H1 (cell line): ENCODE results near the gene LCA5L. TPM values are rescaled to one million over a fixed set of nuclear protein-coding genes. Genes with fewer than 3 reads are reported as not detected.
A peak's percentile ranks its signal among the peaks of the same experiment; 100 is the strongest.

Experiments
- CTCF ChIA-PET: fragments of 300-600 bp; sonication (Branson Sonifier 250); formaldehyde crosslinking; loops from one replicate; lab custom pipeline; 2021; ENCODE audit not compliant: partially characterized antibody; lab: Charles Lee
- POLR2A ChIA-PET: fragments of 300-600 bp; sonication (Branson Sonifier 250); formaldehyde crosslinking; loops from one replicate; lab custom pipeline; 2021; ENCODE audit warnings: inconsistent platforms; ENCODE audit not compliant: partially characterized antibody; lab: Charles Lee
- DNase-seq, 2 experiments: peaks; one replicate each; pipeline versions ENCODE4 v3.0.0 to v3.0.0-alpha.2; 2010 to 2022; ENCODE audit warnings: low spot score in 2 of 2, low read depth in 1 of 2, mixed read lengths in 1 of 2
- FAIRE-seq: peaks from 2 replicates; lab custom pipeline; 2011; peaks lifted over from hg19 to GRCh38; lab: Jason Lieb, UNC
- H2AFZ ChIP-seq: 2 replicates; pipeline ENCODE4 v1.8.1; 2012; ENCODE audit warnings: low read length, inconsistent platforms
- H2AK5ac ChIP-seq: 2 replicates; pipeline ENCODE4 v1.6.1; 2013; ENCODE audit warnings: low read depth, low read length
- H2BK120ac ChIP-seq: replicated peaks from 2 replicates; pipeline ENCODE3; 2013; ENCODE audit warnings: low read depth, low read length, inconsistent platforms
- H2BK12ac ChIP-seq: 2 replicates; pipeline ENCODE4 v1.6.1; 2013; ENCODE audit warnings: low read depth, low read length
- H2BK15ac ChIP-seq: 2 replicates; pipeline ENCODE4 v1.6.1; 2013; ENCODE audit warnings: low read length
- H2BK20ac ChIP-seq: 2 replicates; pipeline ENCODE4 v1.6.1; 2013; ENCODE audit warnings: low read length
- H2BK5ac ChIP-seq: 2 replicates; pipeline ENCODE4 v1.6.1; 2013; ENCODE audit warnings: low read depth, low read length
- H3K14ac ChIP-seq: 2 replicates; pipeline ENCODE4 v1.6.1; 2013; ENCODE audit warnings: inconsistent platforms; ENCODE audit not compliant: insufficient read length
- H3K18ac ChIP-seq: 2 replicates; pipeline ENCODE4 v1.6.1; 2013; ENCODE audit warnings: low read length; ENCODE audit errors: extremely low read depth
- H3K23ac ChIP-seq: 2 replicates; pipeline ENCODE4 v1.6.1; 2013; ENCODE audit warnings: inconsistent platforms; ENCODE audit not compliant: insufficient read length
- H3K23me2 ChIP-seq: 2 replicates; pipeline ENCODE4 v1.6.1; 2013; ENCODE audit warnings: low read depth, low read length
- H3K27ac ChIP-seq: 2 replicates; pipeline ENCODE4 v1.6.1; 2011; ENCODE audit warnings: low read depth, low read length, inconsistent platforms
- H3K27me3 ChIP-seq, 4 experiments: replicated peaks in 1 of 4; 1 replicate in 1 of 4; 2 replicates in 3 of 4; pipeline versions ENCODE4 v1.6.1 to v1.8.1; 2011 to 2013; ENCODE audit warnings: low read length in 3 of 4, mild to moderate bottlenecking in 3 of 4, inconsistent platforms in 2 of 4, mixed read lengths in 2 of 4, moderate library complexity in 1 of 4; ENCODE audit not compliant: control insufficient read depth in 3 of 4, insufficient read depth in 3 of 4; ENCODE audit errors: extremely low read depth in 1 of 4
- H3K36me3 ChIP-seq, 4 experiments: 2 replicates each; pipeline versions ENCODE4 v1.6.1 to v1.8.1; 2011 to 2013; ENCODE audit warnings: mild to moderate bottlenecking in 4 of 4, low read length in 3 of 4, moderate library complexity in 2 of 4, control low read depth in 1 of 4, inconsistent platforms in 1 of 4; ENCODE audit not compliant: insufficient read depth in 4 of 4, control insufficient read depth in 2 of 4
- H3K4ac ChIP-seq: replicated peaks from 2 replicates; pipeline ENCODE3; 2013; ENCODE audit warnings: low read length, low read depth, mixed read lengths, inconsistent platforms; ENCODE audit not compliant: insufficient read length
- H3K4me1 ChIP-seq, 4 experiments: replicated peaks in 1 of 4; 1 replicate in 1 of 4; 2 replicates in 3 of 4; pipeline versions ENCODE4 v1.6.1 to v1.8.1; 2011 to 2013; ENCODE audit warnings: low read length in 3 of 4, inconsistent platforms in 2 of 4, mixed read lengths in 1 of 4; ENCODE audit not compliant: insufficient read depth in 4 of 4, control insufficient read depth in 3 of 4
- H3K4me2 ChIP-seq, 2 experiments: 2 replicates each; pipeline versions ENCODE4 v1.6.1 to v1.8.1; 2011 to 2013; ENCODE audit warnings: low read depth in 2 of 2, low read length in 2 of 2, control low read depth in 1 of 2, inconsistent platforms in 1 of 2, mild to moderate bottlenecking in 1 of 2; ENCODE audit not compliant: insufficient read depth in 1 of 2
- H3K4me3 ChIP-seq, 4 experiments: fragments of 200-600, 300-600 bp in 1 of 4; sonication (generic), shearing (Covaris generic), sonication (Bioruptor Twin) in 1 of 4; 2 replicates each; pipeline versions ENCODE4 v1.5.1 to v1.8.1; 2011 to 2016; ENCODE audit warnings: low read length in 4 of 4, low read depth in 3 of 4, control low read depth in 2 of 4, inconsistent platforms in 2 of 4, mild to moderate bottlenecking in 2 of 4, mixed read lengths in 1 of 4, moderate library complexity in 1 of 4; ENCODE audit not compliant: insufficient read depth in 2 of 4; ENCODE audit errors: extremely low read depth in 1 of 4
- H3K56ac ChIP-seq: replicated peaks from 2 replicates; pipeline ENCODE3; 2013; ENCODE audit warnings: low read depth, mild to moderate bottlenecking, mixed read lengths, low read length, inconsistent platforms; ENCODE audit not compliant: insufficient read length
- H3K79me1 ChIP-seq: 2 replicates; pipeline ENCODE4 v1.6.1; 2013; ENCODE audit warnings: low read depth, low read length, control low read depth
- H3K79me2 ChIP-seq, 2 experiments: 2 replicates each; pipeline versions ENCODE4 v1.6.1 to v1.8.1; 2012 to 2013; ENCODE audit warnings: low read length in 2 of 2, mild to moderate bottlenecking in 2 of 2, inconsistent platforms in 1 of 2; ENCODE audit not compliant: insufficient read depth in 2 of 2, control insufficient read depth in 1 of 2
- H3K9ac ChIP-seq, 4 experiments: replicated peaks in 1 of 4; 1 replicate in 1 of 4; 2 replicates in 3 of 4; pipeline versions ENCODE4 v1.6.1 to v1.8.1; 2011 to 2013; ENCODE audit warnings: low read depth in 3 of 4, low read length in 3 of 4, control low read depth in 2 of 4, mild to moderate bottlenecking in 2 of 4, moderate library complexity in 2 of 4, inconsistent platforms in 1 of 4; ENCODE audit errors: extremely low read depth in 1 of 4
- H3K9me3 ChIP-seq, 2 experiments: 2 replicates each; pipeline versions ENCODE4 v1.6.1 to v1.8.1; 2012 to 2013; ENCODE audit warnings: mild to moderate bottlenecking in 2 of 2, moderate library complexity in 2 of 2, control low read depth in 1 of 2, inconsistent platforms in 1 of 2, low read depth in 1 of 2, low read length in 1 of 2, mixed read lengths in 1 of 2; ENCODE audit not compliant: insufficient read depth in 2 of 2
- H4K20me1 ChIP-seq, 2 experiments: replicated peaks in 1 of 2; 2 replicates each; pipeline versions ENCODE3 to v1.8.1; 2011 to 2013; ENCODE audit warnings: inconsistent platforms in 2 of 2, low read length in 2 of 2, mild to moderate bottlenecking in 1 of 2; ENCODE audit not compliant: insufficient read depth in 2 of 2, control insufficient read depth in 1 of 2
- H4K5ac ChIP-seq: 2 replicates; pipeline ENCODE4 v1.6.1; 2013; ENCODE audit warnings: low read length, low read depth, mixed read lengths, inconsistent platforms; ENCODE audit not compliant: insufficient read length
- H4K8ac ChIP-seq: 2 replicates; pipeline ENCODE4 v1.8.0; 2013; ENCODE audit warnings: mild to moderate bottlenecking, moderate library complexity, low read length, inconsistent platforms; ENCODE audit not compliant: insufficient read depth; ENCODE audit errors: extremely low read depth
- H4K91ac ChIP-seq: replicated peaks from 2 replicates; pipeline ENCODE3; 2013; ENCODE audit warnings: low read length, mixed read lengths, inconsistent platforms; ENCODE audit not compliant: insufficient read length
- HDAC2 ChIP-seq, 2 experiments: fragments of 300-600 bp in 1 of 2; sonication (generic) in 1 of 2; IDR thresholded peaks; 2 replicates each; pipeline ENCODE4 v1.6.1; 2011 to 2012; ENCODE audit warnings: low read depth in 2 of 2, low read length in 2 of 2, mild to moderate bottlenecking in 2 of 2, moderate library complexity in 2 of 2, borderline replicate concordance in 1 of 2, inconsistent platforms in 1 of 2
- HDAC6 ChIP-seq: IDR thresholded peaks from one replicate; pipeline ENCODE4 v1.7.1; 2012; ENCODE audit warnings: low read depth, mild to moderate bottlenecking, inconsistent platforms, low read length, moderate library complexity
- KDM1A ChIP-seq: fragments of 200-600, 300-600 bp; sonication (generic); IDR thresholded peaks from 2 replicates; pipeline ENCODE4 v1.7.1; 2016; ENCODE audit warnings: mild to moderate bottlenecking, low read length, borderline replicate concordance
- WGBS, 2 experiments: shearing (Covaris generic) in 1 of 2; methylation state at CpG; one replicate each; pipeline versions ENCODE4 v1.1.6 to v1.1.7; 2013 to 2015; ENCODE audit warnings: low lambda C conversion rate in 2 of 2, mixed read lengths in 2 of 2, inconsistent platforms in 1 of 2, low coverage in 1 of 2, missing lambda C conversion rate in 1 of 2; ENCODE audit not compliant: insufficient replicate concordance in 2 of 2, insufficient coverage in 1 of 2, insufficient read length in 1 of 2; ENCODE audit errors: extremely low coverage in 1 of 2, missing lambda C conversion rate in 1 of 2; 5-methylcytosine and 5-hydroxymethylcytosine counted together
- polyA plus RNA-seq, 7 experiments: library from polyadenylated mRNA; depleted of rRNA in 3 of 7; stranded (reverse) in 5 of 7; unstranded in 2 of 7; fragments of >200 nt in 5 of 7; fragments of 200-250 nt in 2 of 7; gene quantifications; 1 replicate in 5 of 7; 2 replicates in 1 of 7; 4 replicates in 1 of 7; pipeline versions ENCODE4 v1.2.1 to v1.2.3, GENCODE V29; 2011 to 2013; ENCODE audit warnings: missing spikeins in 2 of 7, mixed read lengths in 2 of 7
- total RNA-seq: library from RNA; stranded (reverse); fragmentation: NEBNext Ultra II Directional; extraction: Animal tissue kit (Norgen Biotek cat#: 25700); gene quantifications from 2 replicates; pipeline ENCODE4 v1.2.1, GENCODE V29; 2021

LCA5L gene
- total and polyA plus RNA-seq, 2 of the 8 experiments (the other 6 are each of a cell fraction or from before 2014, with no cell fraction given), result 0.11 to 0.84 TPM

DNA sequence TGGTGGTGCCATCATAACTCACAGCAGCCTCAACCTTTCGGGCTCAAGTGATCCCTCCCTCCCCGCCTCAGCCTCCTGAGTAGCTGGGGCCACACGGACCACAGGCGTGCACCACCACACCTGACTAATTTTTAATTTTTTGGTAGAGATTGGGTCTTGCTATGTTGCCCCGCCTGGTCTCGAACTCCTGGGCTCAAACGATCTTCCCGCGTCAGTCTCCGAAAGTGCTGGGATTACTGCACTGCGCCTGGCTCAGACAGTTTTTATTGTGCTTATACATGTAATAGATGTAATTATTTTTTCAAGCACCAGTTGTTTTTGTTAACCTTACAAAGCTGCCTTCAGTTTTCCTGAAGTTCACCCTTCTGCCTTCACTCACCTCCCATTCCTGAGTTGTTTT is 58.7 kb downstream of the LCA5L start:
- FAIRE-seq (no peak), DNase-seq (no peak)
- H2BK12ac ChIP-seq, result no peak overlapping the region
- WGBS, 2 experiments, result 94% methylated on average over 11 of the region's 11 CpGs; no CpG with 5 or more reads in 1 of the 2 experiments
- H2BK20ac ChIP-seq, result no peak overlapping the region
- H3K27me3 ChIP-seq, result no peaks in the 10 kb centered on the region
- no peak overlapping the region for H4K91ac ChIP-seq
- H2AFZ ChIP-seq, result no peak overlapping the region
- peaks cover 0 to 4% (median under 1%) of the 10 kb centered on the region in 4 experiments; a peak in 1 of 8 replicates for H3K36me3 ChIP-seq
- no peaks in the 10 kb centered on the region; the same call in 1 of the 2 replicates for H3K23me2 ChIP-seq
- ChIA-PET CTCF (interaction anchor here (1.0 to 1.9 kb wide), 5 partner anchors 9 to 55 kb away, joined by 4 to 12 read pairs (median 6); no protein-coding TSS in a partner anchor), POLR2A (interaction anchor here (1.0 to 3.7 kb wide), 4 partner anchors 13 to 72 kb away, joined by 3 to 40 read pairs (median 8); partner anchors contain the start of gene HMGN1)
- H3K4me1 ChIP-seq, result peaks cover 0 to 2% (median 0%) of the 10 kb centered on the region in 4 experiments; a peak in 1 of 7 replicates
- no peak overlapping the region for H2AK5ac ChIP-seq
- peaks cover 0 to 3% of the 10 kb centered on the region in 2 experiments; a peak in 1 of 4 replicates for H3K79me2 ChIP-seq
- no peaks in the 10 kb centered on the region for H3K9me3 ChIP-seq
- H4K8ac ChIP-seq, result peak overlapping the region; percentile 57; the same call in 1 of the 2 replicates
- peak overlapping the region in 1 of 2 experiments; percentile 64; a peak in 1 of 4 replicates for H3K4me2 ChIP-seq
- no peak overlapping the region for H2BK120ac ChIP-seq
- no peak overlapping the region for H3K4ac ChIP-seq
- H3K18ac ChIP-seq, result no peak overlapping the region
- no peak overlapping the region for H3K23ac ChIP-seq
- no peaks in the 10 kb centered on the region; the same call in 1 of the 2 replicates for H3K79me1 ChIP-seq
- H3K14ac ChIP-seq, result no peak overlapping the region
- TF ChIP-seq HDAC2 (IDR thresholded peaks at IDR 0.05; ENCODE audit: borderline replicate concordance in 1 of 2, low read depth in 2 of 2, low read length in 2 of 2) (0 out of 4 replicates have a peak, but pooled peaks of 1 of the 2 experiments have one; percentile 22), KDM1A (peak; percentile 85), HDAC6 (no peak)
- H2BK5ac ChIP-seq, result no peak overlapping the region
- H4K5ac ChIP-seq, result no peak overlapping the region
- no peak overlapping the region for H3K27ac ChIP-seq
- H3K56ac ChIP-seq, result no peak overlapping the region
- H3K4me3 ChIP-seq, result no peak overlapping the region
- H3K9ac ChIP-seq, result no peak overlapping the region
- no peaks in the 10 kb centered on the region for H4K20me1 ChIP-seq
- no peak overlapping the region for H2BK15ac ChIP-seq
